ENCODE data around the gene LRRC8C. TPM values are rescaled to one million over a fixed set of nuclear protein-coding genes. Genes with fewer than 3 reads are reported as not detected.

The LRRC8C gene
- total and polyA plus RNA-seq, 10 of the 15 experiments (the other 5 are each of a cell fraction or from before 2014, with no cell fraction given) = 2.3 to 16.3 (median 10.8) TPM

DNA sequence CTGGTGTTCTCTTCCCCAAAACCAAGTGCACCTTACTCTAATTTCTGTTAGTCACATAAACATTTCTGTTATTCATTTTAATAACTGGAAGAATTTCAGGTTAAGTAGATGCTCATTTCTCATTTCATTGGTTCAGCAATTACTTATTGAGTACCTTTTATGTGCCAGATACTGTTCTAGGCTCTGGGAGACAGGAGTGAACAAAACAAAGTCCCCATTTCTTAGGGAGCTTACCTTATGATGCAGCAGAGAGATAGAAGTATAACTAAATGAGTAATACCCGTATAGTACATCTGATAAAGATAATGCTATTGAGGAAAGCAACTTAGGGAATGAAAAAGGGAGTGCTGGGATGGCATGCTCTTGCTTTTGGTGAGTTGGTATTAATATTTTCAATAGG is 33.7 kb downstream of the LRRC8C start:
- H3K4me1 ChIP-seq (ENCODE audit: control insufficient read depth, insufficient read depth, low read length) = peaks cover 35% of the 10 kb centered on the region
- POLR2A ChIA-PET = interaction anchor here (0.7 to 1.7 kb wide), 6 partner anchors 9 to 96 kb away, joined by 3 to 8 read pairs (median 4); no protein-coding TSS in a partner anchor
- intact Hi-C loops (cut with micrococcal nuclease; ENCODE audit: unreplicated experiment) (no loop called here), in situ Hi-C loops (cut with MboI) (no loop called here)
- 50% methylated on average over 1 of the region's 1 CpG for WGBS (ENCODE audit: insufficient coverage, insufficient replicate concordance, low lambda C conversion rate, missing lambda C conversion rate)
- no peaks in the 10 kb centered on the region for H3K36me3 ChIP-seq (ENCODE audit: control insufficient read depth in 2 of 2, insufficient read depth in 2 of 2, low read length in 1 of 2)
- CTCF ChIA-PET = interaction anchor here (1.2 to 5.4 kb wide), 4 partner anchors 8 to 18 kb away, joined by 3 to 68 read pairs (median 4); no protein-coding TSS in a partner anchor
- no peaks in the 10 kb centered on the region for H4K20me1 ChIP-seq (ENCODE audit: control insufficient read depth, insufficient read depth)
- TF ChIP-seq, protein P1, sequence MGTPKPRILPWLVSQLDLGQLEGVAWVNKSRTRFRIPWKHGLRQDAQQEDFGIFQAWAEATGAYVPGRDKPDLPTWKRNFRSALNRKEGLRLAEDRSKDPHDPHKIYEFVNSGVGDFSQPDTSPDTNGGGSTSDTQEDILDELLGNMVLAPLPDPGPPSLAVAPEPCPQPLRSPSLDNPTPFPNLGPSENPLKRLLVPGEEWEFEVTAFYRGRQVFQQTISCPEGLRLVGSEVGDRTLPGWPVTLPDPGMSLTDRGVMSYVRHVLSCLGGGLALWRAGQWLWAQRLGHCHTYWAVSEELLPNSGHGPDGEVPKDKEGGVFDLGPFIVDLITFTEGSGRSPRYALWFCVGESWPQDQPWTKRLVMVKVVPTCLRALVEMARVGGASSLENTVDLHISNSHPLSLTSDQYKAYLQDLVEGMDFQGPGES (IDR thresholded peaks at IDR 0.05) = no peak
- TF ChIP-seq NFYA (IDR thresholded peaks at IDR 0.05; ENCODE audit: borderline replicate concordance, low read depth, low read length) = no peak
- TF ChIP-seq CBX3 (IDR thresholded peaks at IDR 0.05; ENCODE audit: borderline replicate concordance, low read depth) = no peak
- no peak for TF ChIP-seq NR2C2 (IDR thresholded peaks at IDR 0.05; ENCODE audit: borderline replicate concordance, control insufficient read depth, insufficient read length, low read depth)
- no peak for TF ChIP-seq NR2C1 (IDR thresholded peaks at IDR 0.05)
- TF ChIP-seq, protein P2, sequence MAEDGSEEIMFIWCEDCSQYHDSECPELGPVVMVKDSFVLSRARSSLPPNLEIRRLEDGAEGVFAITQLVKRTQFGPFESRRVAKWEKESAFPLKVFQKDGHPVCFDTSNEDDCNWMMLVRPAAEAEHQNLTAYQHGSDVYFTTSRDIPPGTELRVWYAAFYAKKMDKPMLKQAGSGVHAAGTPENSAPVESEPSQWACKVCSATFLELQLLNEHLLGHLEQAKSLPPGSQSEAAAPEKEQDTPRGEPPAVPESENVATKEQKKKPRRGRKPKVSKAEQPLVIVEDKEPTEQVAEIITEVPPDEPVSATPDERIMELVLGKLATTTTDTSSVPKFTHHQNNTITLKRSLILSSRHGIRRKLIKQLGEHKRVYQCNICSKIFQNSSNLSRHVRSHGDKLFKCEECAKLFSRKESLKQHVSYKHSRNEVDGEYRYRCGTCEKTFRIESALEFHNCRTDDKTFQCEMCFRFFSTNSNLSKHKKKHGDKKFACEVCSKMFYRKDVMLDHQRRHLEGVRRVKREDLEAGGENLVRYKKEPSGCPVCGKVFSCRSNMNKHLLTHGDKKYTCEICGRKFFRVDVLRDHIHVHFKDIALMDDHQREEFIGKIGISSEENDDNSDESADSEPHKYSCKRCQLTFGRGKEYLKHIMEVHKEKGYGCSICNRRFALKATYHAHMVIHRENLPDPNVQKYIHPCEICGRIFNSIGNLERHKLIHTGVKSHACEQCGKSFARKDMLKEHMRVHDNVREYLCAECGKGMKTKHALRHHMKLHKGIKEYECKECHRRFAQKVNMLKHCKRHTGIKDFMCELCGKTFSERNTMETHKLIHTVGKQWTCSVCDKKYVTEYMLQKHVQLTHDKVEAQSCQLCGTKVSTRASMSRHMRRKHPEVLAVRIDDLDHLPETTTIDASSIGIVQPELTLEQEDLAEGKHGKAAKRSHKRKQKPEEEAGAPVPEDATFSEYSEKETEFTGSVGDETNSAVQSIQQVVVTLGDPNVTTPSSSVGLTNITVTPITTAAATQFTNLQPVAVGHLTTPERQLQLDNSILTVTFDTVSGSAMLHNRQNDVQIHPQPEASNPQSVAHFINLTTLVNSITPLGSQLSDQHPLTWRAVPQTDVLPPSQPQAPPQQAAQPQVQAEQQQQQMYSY (CRISPR knock-in tag; IDR thresholded peaks at IDR 0.05) = no peak
- no peak for TF ChIP-seq BACH1 (IDR thresholded peaks at IDR 0.05; ENCODE audit: borderline replicate concordance)
- no peak overlapping the region for H3K4me2 ChIP-seq (ENCODE audit: control insufficient read depth, insufficient read depth)
- H3K79me2 ChIP-seq (ENCODE audit: control insufficient read depth, insufficient read depth, low read length) = peaks cover 29% of the 10 kb centered on the region
- SMC1A ChIA-PET (ENCODE audit: uncharacterized antibody, unreplicated experiment) = interaction anchor here (1.2 to 15.5 kb wide), 8 partner anchors 9 to 97 kb away, joined by 3 to 353 read pairs (median 17); partner anchors contain the start of gene LRRC8C
- no peaks in the 10 kb centered on the region; the same call in 1 of the 3 replicates for H3K9me3 ChIP-seq (replicated peaks; ENCODE audit: control insufficient read depth, insufficient read depth, low read length)
- no TSS peak for BruUV-seq (replicated peaks)
- H3K9ac ChIP-seq (ENCODE audit: control insufficient read depth, insufficient read depth, low read length) = no peak overlapping the region
- RAD21 ChIA-PET (ENCODE audit: unreplicated experiment) = interaction anchor here (2.0 to 6.7 kb wide), 3 partner anchors 8 to 96 kb away, joined by 7 to 76 read pairs (median 10); no protein-coding TSS in a partner anchor
- DNase-seq (ENCODE audit: low read depth, low spot score) = no peak
- no peak for ATAC-seq
- no peak for FAIRE-seq
- H2AFZ ChIP-seq (ENCODE audit: control insufficient read depth, low read depth, low read length) = no peak overlapping the region
- H3K27me3 ChIP-seq (replicated peaks in 1 of 2; ENCODE audit: control insufficient read depth in 2 of 2, insufficient read depth in 2 of 2, low read length in 1 of 2) = no peaks in the 10 kb centered on the region
- no peak overlapping the region for H3K27ac ChIP-seq (ENCODE audit: control insufficient read depth, insufficient read depth)
- H3K4me3 ChIP-seq = no peak overlapping the region
